PC-3 (cell line): Measurements from ENCODE around the gene PTPRN2.

Experiments used
- CTCF ChIP-seq: fragments of 300-600 bp; sonication (generic); conservative IDR thresholded peaks from 2 replicates; pipeline ENCODE4 v1.5.1; 2017; ENCODE audit warnings: antibody characterized with exemption, low read depth, mild to moderate bottlenecking, low read length
- EZH2 ChIP-seq: fragments of 300-600 bp; sonication (generic); IDR thresholded peaks from one replicate; pipeline ENCODE4 v1.6.1; 2017; ENCODE audit warnings: antibody characterized with exemption, mild to moderate bottlenecking, low read length; ENCODE audit not compliant: unreplicated experiment
- EZH2phosphoT487 ChIP-seq: fragments of 300-600 bp; sonication (generic); IDR thresholded peaks from 2 replicates; pipeline ENCODE4 v1.6.1; 2018; ENCODE audit warnings: mild to moderate bottlenecking, antibody characterized with exemption, low read length, borderline replicate concordance

- TF ChIP-seq CTCF (no peak), EZH2 (no peak), EZH2phosphoT487 (no peak)
Observed at GRCh38 chr7:157983502-157984422, 603.9 kb downstream of the PTPRN2 start.
